ENCODE results near the gene ABCC5. TPM values are rescaled to one million over a fixed set of nuclear protein-coding genes. Genes with fewer than 3 reads are reported as not detected.
"Not testable (repeated sequence)": the region's sequence is repeated elsewhere in the genome, so short reads cannot be mapped to it uniquely, and the experiment has no call there.

ABCC5 gene
- total RNA-seq, 1 donor from 2014 or later: 93.6 TPM

DNA sequence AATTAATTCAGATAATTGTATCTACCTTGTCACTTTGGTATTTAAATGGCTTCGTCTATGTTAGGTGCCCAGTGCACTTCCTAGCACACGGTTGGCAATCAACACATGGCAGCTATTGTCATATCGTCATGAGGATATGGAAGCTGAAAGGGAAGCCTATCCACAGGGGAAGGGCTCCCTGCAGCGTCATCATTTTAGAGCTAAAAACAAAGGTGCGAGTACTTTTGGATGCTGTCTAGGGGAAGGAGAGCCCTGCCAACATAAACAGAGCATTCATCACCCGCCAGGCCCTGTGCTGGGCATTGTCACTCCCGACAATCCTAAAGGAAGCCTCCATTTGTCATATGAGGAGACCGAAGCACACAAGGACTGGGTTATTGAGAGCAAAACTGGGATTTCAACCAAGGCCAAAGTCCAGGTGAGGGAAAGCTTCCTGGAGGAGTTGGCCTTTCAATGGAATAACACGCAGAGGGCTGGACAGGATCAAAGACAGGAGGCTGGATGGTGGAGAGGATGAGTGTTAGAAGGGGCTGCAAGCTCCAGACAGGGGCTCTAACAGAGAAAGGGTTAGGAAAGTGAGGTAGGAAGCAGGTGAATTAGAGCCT is 125.0 kb downstream of the ABCC5 start:
- DNase-seq (ENCODE audit: low read depth): no peak

DNA sequence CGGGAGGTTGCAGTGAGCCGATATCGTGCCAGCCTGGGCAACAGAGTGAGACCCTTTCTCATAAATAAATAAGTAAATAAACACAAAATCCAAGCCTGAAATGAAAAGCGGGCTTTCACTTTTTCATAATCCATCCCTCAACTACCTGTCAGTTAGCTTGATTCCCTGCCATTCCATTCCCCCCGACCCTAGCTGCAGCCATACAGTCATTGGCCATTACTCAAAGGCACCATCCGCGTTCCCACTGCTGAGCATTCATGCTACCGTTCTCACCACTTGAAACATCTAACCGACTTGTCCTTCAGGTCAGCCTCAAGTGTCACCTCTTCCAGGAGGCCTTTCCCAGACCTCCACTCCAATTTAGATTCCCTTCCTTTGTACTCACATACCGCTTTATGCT is 131.9 kb downstream of the ABCC5 start:
- DNase-seq (ENCODE audit: low read depth): no peak

DNA sequence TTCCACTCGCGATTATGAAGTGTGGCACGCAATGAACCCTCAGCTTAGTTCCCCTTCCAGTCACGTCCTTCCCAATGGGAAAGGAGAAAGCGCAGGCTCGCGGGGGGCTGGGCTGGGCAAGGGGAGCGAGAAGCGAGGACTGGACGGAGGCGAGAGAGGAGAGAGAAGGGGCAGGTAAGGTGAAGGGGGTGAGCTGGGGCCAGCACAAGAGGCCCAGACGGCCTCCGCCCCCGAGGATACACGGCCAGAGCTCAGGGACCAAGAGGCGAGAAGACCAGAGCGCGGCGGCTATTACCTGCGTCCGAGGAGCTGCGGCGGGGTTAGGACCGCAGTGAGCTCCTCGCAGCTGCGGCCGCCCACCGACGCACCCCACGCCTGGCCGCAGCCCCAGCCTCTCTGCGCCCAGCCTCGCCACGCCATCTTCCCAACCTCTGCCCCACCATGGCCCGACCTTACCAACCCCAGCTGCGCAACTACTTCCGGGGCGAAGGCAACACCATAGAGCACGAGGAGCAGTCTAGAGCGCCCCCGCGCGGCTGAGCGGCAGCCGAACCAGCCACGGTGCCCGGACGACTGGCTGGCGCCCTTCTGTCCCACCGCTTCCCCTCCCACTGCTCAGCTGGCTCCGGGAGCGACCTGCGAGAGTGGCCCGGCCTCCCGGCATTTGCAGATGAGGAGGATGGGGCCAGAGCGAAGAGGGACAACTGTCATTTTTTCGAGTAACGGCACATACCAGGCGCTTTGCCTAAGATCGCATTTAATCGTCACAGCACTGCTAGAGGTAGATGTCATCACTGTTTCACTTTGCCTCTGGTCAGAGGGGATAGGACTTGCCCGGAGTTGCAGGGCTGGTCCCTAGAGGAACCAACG is 133.0 kb downstream of the ABCC5 start, which contains the start of gene PARL:
PARL (minus strand) TSS at position 454 of the 870 bp plus-strand sequence; CDS start at position 420, 34 bp downstream.
- DNase-seq (ENCODE audit: low read depth): peak; percentile 79

DNA sequence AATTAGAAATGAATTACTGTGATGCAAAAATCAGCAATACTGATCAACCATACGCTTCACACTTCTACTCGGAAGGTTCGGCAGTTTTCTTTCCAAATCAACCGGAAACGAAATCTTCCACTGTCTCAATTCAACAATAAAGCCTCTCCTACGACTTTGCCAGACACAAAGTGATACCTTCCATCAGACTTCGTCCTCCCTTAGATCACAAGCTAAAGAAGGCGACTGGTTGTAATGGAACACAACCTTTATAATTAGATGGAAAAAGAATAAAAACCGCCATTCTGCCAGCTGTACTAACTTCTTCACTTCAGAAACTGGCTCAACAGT is 133.6 kb downstream of the ABCC5 start:
- DNase-seq (ENCODE audit: low read depth): no peak

DNA sequence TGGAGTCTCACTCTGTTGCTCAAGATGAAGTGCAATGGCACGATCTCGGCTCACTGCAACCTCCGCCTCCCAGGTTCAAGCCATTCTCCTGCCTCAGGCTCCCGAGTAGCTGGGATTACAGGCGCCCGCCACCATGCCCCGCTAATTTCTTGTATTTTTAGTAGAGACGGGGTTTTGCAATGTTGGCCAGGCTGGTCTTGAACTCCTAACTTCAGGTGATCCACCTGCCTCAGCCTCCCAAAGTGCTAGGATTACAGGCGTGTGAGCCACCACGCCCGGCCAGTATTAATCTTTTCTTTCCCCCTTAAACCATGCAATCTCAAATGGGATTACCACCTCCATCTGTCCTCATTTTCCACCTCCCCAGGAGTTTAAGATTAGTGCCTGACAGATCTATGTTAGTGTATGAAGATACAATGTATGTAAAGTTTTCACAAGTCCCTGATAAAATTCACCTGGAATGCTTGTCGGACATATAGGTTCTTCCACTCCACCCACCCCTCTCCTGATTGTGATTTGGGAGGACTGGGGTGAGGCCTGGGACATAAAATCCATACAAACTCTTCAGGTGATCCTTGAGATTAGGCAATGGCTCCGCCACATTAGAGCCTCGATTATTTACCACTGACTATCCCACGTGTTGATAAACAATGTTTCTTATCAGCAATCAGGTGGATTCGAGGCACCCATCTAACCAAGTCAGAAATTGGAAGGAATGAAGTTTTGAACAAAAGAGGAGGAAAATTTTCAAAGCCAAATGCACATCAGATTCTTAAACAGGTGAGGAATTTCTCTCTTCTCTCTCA is 134.2 kb downstream of the ABCC5 start:
- no peak for DNase-seq (ENCODE audit: low read depth)

DNA sequence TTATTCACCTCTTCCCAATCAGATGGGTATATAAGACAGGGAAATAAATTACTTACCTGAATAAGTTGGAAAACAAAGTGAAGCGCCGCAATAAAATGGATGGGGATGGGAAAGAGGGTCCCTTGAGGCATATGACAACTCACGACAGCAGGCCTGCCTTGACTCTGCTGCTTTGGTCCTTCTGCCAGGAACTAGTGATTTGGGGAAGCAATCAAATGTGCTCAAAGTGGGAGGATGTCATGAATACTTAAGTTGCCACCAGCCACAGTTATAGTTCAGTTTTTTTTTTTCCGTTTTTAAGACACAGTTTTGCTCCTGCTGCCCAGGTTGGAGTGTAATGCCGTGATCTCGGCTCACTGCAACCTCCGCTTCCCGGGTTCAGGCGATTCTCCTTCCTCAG is 137.6 kb downstream of the ABCC5 start:
- no peak for DNase-seq (ENCODE audit: low read depth)

DNA sequence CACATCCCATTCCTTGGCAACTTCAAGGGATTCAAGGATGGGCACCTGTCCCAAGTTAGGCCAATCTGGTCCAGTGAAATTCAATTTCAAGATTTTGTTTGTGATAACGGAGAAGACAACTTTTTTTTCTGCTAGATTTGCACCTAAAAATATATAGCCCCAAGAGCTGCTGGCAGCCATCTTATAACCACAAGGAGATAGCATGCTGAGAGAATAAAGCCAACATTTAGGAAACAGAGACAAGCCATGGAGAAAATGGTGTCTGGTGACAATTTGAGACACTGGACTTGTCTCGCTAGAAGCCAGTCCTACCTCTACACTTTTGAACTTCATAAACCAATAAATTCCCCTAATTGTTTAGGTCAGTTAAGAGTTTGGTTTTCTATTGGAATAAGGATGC is 138.4 kb downstream of the ABCC5 start:
- DNase-seq (ENCODE audit: low read depth): no peak

DNA sequence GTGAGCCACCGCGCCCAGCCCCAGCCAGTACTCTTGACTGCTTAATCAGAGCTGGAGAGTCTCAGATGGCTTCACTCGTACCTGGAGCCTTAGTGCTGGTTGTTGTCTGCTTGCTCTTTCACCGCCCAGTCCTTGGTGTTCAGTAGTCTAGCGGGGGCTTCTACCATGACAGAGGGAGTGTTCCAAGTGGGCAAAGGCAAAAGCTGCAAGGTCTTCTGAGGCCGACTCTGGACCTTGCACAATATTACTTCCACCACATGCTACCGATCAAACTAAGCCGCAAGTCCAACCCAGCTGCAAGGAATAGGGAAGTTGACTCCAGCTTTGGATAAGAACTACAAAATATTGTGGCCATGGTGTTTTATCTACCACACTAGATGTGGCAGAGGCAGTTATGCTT is 139.6 kb downstream of the ABCC5 start:
- DNase-seq (ENCODE audit: low read depth): no peak

DNA sequence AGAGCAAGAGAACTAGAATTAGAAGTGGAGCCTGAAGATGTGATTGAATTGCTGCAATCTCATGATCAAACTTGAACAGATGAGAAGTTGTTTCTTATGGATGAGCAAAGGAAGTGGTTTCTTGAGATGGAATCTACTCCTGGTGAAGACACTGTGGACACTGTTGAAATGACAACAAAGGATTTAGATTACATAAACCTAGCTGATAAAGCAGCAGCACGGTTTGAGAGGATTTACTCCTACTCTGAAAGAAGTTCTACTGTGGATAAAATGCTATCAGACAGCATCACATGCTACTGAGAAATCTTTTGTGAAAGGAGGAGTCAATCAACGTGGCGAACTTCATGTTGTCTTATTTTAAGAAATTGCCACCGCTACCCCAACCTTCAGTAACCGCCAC is 140.5 kb downstream of the ABCC5 start:
- DNase-seq (ENCODE audit: low read depth): not testable (repeated sequence)

DNA sequence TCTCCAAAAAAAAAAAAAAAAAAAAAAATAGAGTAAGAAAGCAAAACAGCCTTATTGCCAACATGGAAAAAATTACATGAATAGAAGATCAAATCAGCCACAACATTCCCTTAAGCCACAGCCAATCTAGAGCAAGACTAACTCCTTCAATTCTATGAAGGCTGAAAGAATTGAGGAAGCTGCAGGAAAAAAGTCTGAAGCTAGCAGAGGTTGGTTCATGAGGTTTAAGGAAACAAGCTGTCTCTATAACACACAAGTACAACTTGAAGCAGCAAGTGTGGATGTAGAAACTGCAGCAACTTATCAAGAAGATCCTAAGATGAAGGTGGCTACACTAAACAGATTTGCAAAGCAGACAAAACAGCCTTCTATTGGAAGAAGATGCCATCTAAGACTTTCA is 142.3 kb downstream of the ABCC5 start:
- DNase-seq (ENCODE audit: low read depth): no peak

DNA sequence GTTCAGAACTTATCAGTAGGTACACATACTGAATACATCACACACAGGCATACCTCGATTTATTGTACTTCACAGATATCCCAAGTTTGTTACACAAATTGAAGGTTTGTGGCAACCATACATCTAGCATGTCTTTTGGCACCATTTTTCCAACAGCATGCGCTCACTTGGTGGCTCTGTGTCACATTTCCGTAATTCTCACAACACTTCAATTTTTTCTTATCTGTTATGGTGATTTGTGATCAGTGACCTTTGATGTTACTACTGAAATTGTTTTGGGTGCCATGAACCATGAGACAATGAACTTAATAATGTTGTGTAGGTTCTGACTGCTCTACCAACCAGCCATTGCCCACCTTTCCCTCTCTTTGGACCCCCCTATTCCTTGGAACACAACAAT is 143.8 kb downstream of the ABCC5 start:
- DNase-seq (ENCODE audit: low read depth): no peak

DNA sequence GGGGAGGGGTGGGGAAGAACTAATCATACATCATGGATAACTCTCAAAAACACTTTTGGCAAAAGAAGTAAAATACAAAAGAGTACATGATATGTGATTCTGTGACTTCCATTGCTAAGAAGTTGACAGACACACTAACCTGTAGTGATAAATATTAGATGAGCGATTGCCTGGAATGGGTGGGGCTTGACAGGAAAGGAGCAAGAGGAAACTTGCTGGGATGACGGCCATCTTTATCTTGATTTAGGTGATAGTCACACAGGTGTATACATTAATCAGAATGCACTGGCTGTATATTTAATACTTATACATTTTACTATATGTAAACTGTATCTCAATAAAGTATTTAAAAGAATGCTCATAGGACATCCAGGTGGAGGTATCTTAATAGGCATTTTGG is 146.1 kb downstream of the ABCC5 start:
- no peak for DNase-seq (ENCODE audit: low read depth)

DNA sequence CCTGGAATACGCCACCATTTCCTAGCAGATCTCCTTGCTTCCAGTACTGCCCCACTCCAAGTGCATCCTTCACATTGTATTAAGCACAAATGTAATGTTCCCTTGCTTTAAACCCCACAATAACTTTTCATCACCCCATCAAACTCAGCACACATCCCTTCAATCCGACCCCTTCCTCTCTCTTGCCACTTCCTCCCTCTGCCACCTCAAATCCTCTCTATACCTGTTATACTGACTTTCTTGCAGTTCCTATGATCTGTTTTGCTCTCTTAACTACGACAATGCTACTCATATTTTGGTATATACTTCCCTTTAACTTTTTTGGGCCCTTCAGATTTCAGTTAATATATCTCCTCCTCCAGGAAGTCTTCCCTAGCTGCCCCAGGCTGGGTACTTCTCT is 147.1 kb downstream of the ABCC5 start:
- no peak for DNase-seq (ENCODE audit: low read depth)

Other genes starting within 250 kb of the ABCC5 start
- 2.3 and 2.5 TPM in 2 replicates for gene MAP6D1, start 192.3 kb downstream of the ABCC5 start, total RNA-seq
- 43.7 and 53.5 TPM in 2 replicates for gene PARL, start 133.0 kb downstream of the ABCC5 start, total RNA-seq
- 0.10 TPM in 1 of 2 replicates, not detected in the other for gene HTR3D, start 13.9 kb upstream of the ABCC5 start, total RNA-seq
- not detected in 2 replicates for gene HTR3C, start 35.2 kb upstream of the ABCC5 start, total RNA-seq
- gene HTR3E, start 79.2 kb upstream of the ABCC5 start, total RNA-seq: not detected in 2 replicates
- gene EIF2B5, start 117.5 kb upstream of the ABCC5 start, total RNA-seq: 36.1 and 43.8 TPM in 2 replicates
- gene DVL3, start 137.5 kb upstream of the ABCC5 start, total RNA-seq: 16.8 and 63.6 TPM in 2 replicates
- 299 and 523 TPM in 2 replicates for gene AP2M1, start 157.0 kb upstream of the ABCC5 start, total RNA-seq
- gene ABCF3, start 168.3 kb upstream of the ABCC5 start, total RNA-seq: 17.9 and 53.3 TPM in 2 replicates
- 0.10 TPM in 1 of 2 replicates, not detected in the other for gene VWA5B2, start 211.7 kb upstream of the ABCC5 start, total RNA-seq
- gene ALG3, start 231.1 kb upstream of the ABCC5 start, total RNA-seq: 18.9 and 43.2 TPM in 2 replicates
- 4.3 and 4.7 TPM in 2 replicates for gene EEF1AKMT4, start 231.8 kb upstream of the ABCC5 start, total RNA-seq
- 0.10 TPM in 1 of 2 replicates, not detected in the other for gene CAMK2N2, start 243.7 kb upstream of the ABCC5 start, total RNA-seq